Transverse colon (tissue), 4 donors: ENCODE results near the gene TRAK1. TPM values are rescaled to one million over a fixed set of nuclear protein-coding genes. Genes with fewer than 3 reads are reported as not detected.

ENCODE experiments used
- DNase-seq: peaks from one replicate; pipeline ENCODE4 v3.0.0-alpha.2; 2019
- H3K27ac ChIP-seq, 4 donors: fragments of 200-600 bp; sonication (generic); 2 replicates each; pipeline ENCODE4 v1.5.1; 2016 to 2018; ENCODE audit warnings: inconsistent platforms in 4 of 4
- H3K27me3 ChIP-seq: fragments of 200-600 bp; sonication (generic); 2 replicates; pipeline ENCODE4 v1.5.1; 2017; ENCODE audit warnings: inconsistent platforms
- H3K36me3 ChIP-seq, 4 donors: fragments of 200-600 bp; sonication (generic); 2 replicates each; pipeline ENCODE4 v1.5.1; 2017 to 2019; ENCODE audit warnings: inconsistent platforms in 4 of 4
- H3K4me1 ChIP-seq, 4 donors: fragments of 200-600 bp; sonication (generic); 2 replicates each; pipeline ENCODE4 v1.5.1; 2017 to 2020; ENCODE audit warnings: inconsistent platforms in 4 of 4
- H3K4me3 ChIP-seq, 4 donors: fragments of 200-600 bp; sonication (generic); 1 replicate in 1 of 4; 2 replicates in 3 of 4; pipeline versions ENCODE4 v1.5.1 to v1.6.1; 2017 to 2019; ENCODE audit warnings: inconsistent platforms in 4 of 4
- H3K9me3 ChIP-seq, 2 donors: fragments of 200-600 bp; sonication (generic); 2 replicates each; pipeline ENCODE4 v1.5.1; 2017 to 2019; ENCODE audit warnings: inconsistent platforms in 2 of 2
- EP300 ChIP-seq: sonication (generic); formaldehyde crosslinking; IDR thresholded peaks from one replicate; pipeline ENCODE4 v1.6.1; 2017; ENCODE audit warnings: antibody characterized with exemption, low read depth
- POLR2A ChIP-seq: fragments of 450-650 bp; IDR thresholded peaks from one replicate; pipeline ENCODE4 v1.6.1; 2016; ENCODE audit warnings: antibody characterized with exemption, mild to moderate bottlenecking, moderate library complexity
- POLR2AphosphoS5 ChIP-seq, 3 donors: sonication (generic); formaldehyde crosslinking; IDR thresholded peaks; one replicate each; pipeline ENCODE4 v1.6.1; 2016; ENCODE audit warnings: antibody characterized with exemption in 3 of 3
- WGBS, 2 donors: methylation state at CpG; one replicate each; pipeline ENCODE4 v1.1.5; 2018; ENCODE audit warnings: low coverage in 1 of 2; 5-methylcytosine and 5-hydroxymethylcytosine counted together
- in situ Hi-C, 4 donors: fragments of 200-750 bp; cut with MboI; loops; one replicate each; pipeline versions ENCODE4 v1.15.0 to v1.15.1; 2017; ENCODE audit warnings: low sequenced_read_pairs in 3 of 4, low pct_ligation_motif_present in 1 of 4, low pct_unique_long_range_greater_than_20kb in 1 of 4
- intact Hi-C: fragments of 100-400 bp; cut with DNase I; formaldehyde crosslinking; loops from one replicate; pipeline ENCODE4 v1.15.1; 2023; ENCODE audit warnings: low total_unique reads
- total RNA-seq, 4 donors: library from RNA; depleted of rRNA; stranded (reverse); fragments of >200 nt; gene quantifications; one replicate each; pipeline ENCODE4 v1.1.0, GENCODE V29; 2016
- TF ChIP-seq, protein P1 (sequence below), 5 experiments: fragments of 200-600 bp in 3 of 5; fragments of 450-650 bp in 2 of 5; sonication (generic) in 3 of 5; IDR thresholded peaks; 1 replicate in 2 of 5; 2 replicates in 3 of 5; pipeline ENCODE4 v1.5.1; 2016 to 2017; ENCODE audit warnings: antibody characterized with exemption in 5 of 5, inconsistent platforms in 3 of 5, mild to moderate bottlenecking in 2 of 5, moderate library complexity in 1 of 5

The TRAK1 gene
- total RNA-seq, 4 donors from 2014 or later = 91.7 to 247 (median 115) TPM

GRCh38 chr3:42209917-42210316, 118.8 kb downstream of the TRAK1 start:
- WGBS, 2 donors = 88 to 100% methylated on average over 2 to 12 of the region's 12 CpGs
- Histone ChIP-seq H3K4me1 (peaks cover 0 to 6% (median 3%) of the 10 kb centered on the region in 4 donors), H3K36me3 (peaks cover 0 to 15% (median 7%) of the 10 kb centered on the region in 4 donors), H3K9me3 (no peaks in the 10 kb centered on the region), H3K4me3 (no peak overlapping the region), H3K27me3 (no peaks in the 10 kb centered on the region), H3K27ac (no peak overlapping the region)
- TF ChIP-seq POLR2AphosphoS5 (IDR thresholded peaks at IDR 0.05) (no peak), POLR2A (no peak), EP300 (no peak)
- TF ChIP-seq, protein P1, sequence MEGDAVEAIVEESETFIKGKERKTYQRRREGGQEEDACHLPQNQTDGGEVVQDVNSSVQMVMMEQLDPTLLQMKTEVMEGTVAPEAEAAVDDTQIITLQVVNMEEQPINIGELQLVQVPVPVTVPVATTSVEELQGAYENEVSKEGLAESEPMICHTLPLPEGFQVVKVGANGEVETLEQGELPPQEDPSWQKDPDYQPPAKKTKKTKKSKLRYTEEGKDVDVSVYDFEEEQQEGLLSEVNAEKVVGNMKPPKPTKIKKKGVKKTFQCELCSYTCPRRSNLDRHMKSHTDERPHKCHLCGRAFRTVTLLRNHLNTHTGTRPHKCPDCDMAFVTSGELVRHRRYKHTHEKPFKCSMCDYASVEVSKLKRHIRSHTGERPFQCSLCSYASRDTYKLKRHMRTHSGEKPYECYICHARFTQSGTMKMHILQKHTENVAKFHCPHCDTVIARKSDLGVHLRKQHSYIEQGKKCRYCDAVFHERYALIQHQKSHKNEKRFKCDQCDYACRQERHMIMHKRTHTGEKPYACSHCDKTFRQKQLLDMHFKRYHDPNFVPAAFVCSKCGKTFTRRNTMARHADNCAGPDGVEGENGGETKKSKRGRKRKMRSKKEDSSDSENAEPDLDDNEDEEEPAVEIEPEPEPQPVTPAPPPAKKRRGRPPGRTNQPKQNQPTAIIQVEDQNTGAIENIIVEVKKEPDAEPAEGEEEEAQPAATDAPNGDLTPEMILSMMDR (IDR thresholded peaks at IDR 0.05) = no peak
- DNase-seq = no peak
- in situ Hi-C loops (no loop called here), intact Hi-C loops (no loop called here)

GRCh38 chr3:42210726-42211125, 119.6 kb downstream of the TRAK1 start:
- H3K36me3 ChIP-seq = peaks cover 0 to 15% (median 4%) of the 10 kb centered on the region in 4 donors
- TF ChIP-seq EP300 = no peak
- TF ChIP-seq POLR2AphosphoS5 (IDR thresholded peaks at IDR 0.05) = no peak
- TF ChIP-seq POLR2A = no peak
- TF ChIP-seq, protein P1 (IDR thresholded peaks at IDR 0.05) = no peak
- intact Hi-C loops (no loop called here), in situ Hi-C loops (no loop called here)
- 66 to 89% methylated on average over 2 of the region's 2 CpGs for WGBS, 2 donors
- peaks cover 0 to 6% (median 3%) of the 10 kb centered on the region in 4 donors for H3K4me1 ChIP-seq
- no peak overlapping the region for H3K4me3 ChIP-seq
- no peaks in the 10 kb centered on the region for H3K9me3 ChIP-seq
- no peak for DNase-seq
- no peaks in the 10 kb centered on the region for H3K27me3 ChIP-seq
- no peak overlapping the region for H3K27ac ChIP-seq

DNA sequence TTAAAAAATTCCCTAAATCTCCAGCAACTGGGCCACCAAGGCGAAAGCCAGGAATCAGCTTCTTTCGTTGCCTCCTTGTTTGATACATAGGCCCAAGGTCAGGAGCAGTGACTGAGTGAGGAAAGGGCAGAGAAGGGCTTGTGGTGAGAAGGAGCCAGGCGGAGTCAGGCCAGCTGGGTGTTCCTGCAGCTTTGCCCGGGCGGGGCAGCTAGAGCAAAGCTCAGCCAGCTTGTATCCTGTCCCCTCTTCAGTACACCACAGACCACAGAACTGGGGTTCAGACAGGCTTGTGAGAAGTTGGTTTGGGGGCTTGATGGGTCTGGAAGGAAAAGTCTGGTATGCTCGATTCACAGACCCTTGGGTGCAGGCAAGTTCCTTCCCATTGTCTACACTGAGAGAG, 122.3 kb downstream of the TRAK1 start:
- peaks cover 0 to 18% (median 2%) of the 10 kb centered on the region in 4 donors for H3K36me3 ChIP-seq
- TF ChIP-seq, protein P1 (IDR thresholded peaks at IDR 0.05) = no peak
- no peak for TF ChIP-seq POLR2A
- peak overlapping the region in 2 of 4 donors; percentile 8 to 50 for H3K27ac ChIP-seq

GRCh38 chr3:42214064-42214463, 122.9 kb downstream of the TRAK1 start:
- no peak for DNase-seq
- TF ChIP-seq EP300 (no peak), POLR2A (no peak), POLR2AphosphoS5 (IDR thresholded peaks at IDR 0.05) (no peak)
- TF ChIP-seq, protein P1 (IDR thresholded peaks at IDR 0.05) = no peak
- 70 to 71% methylated on average over 1 to 2 of the region's 2 CpGs for WGBS, 2 donors
- in situ Hi-C loops (no loop called here), intact Hi-C loops (no loop called here)
- H3K27me3 ChIP-seq = no peaks in the 10 kb centered on the region
- peak overlapping the region in 1 of 4 donors; percentile 8 for H3K27ac ChIP-seq
- H3K36me3 ChIP-seq = peaks cover 0 to 18% (median 2%) of the 10 kb centered on the region in 4 donors
- peaks cover 0 to 6% (median 3%) of the 10 kb centered on the region in 4 donors for H3K4me1 ChIP-seq
- H3K9me3 ChIP-seq = no peaks in the 10 kb centered on the region
- no peak overlapping the region for H3K4me3 ChIP-seq

More for the DNA sequence above, 122.3 kb downstream of the TRAK1 start:
- H3K9me3 ChIP-seq = no peaks in the 10 kb centered on the region
- H3K4me3 ChIP-seq = no peak overlapping the region
- intact Hi-C loops = no loop called here
- in situ Hi-C loops = no loop called here
- H3K27me3 ChIP-seq = no peaks in the 10 kb centered on the region
- DNase-seq = peak; percentile 68
- peaks cover 0 to 6% (median 3%) of the 10 kb centered on the region in 4 donors for H3K4me1 ChIP-seq
- WGBS, 2 donors = 71 to 80% methylated on average over 2 to 6 of the region's 6 CpGs
